Measurements from ENCODE around the gene FLNC.

GRCh38 chr7:128827971-128828711, 2.1 kb upstream of the FLNC start:
- no peak for TF ChIP-seq POLR2A (IDR thresholded peaks at IDR 0.05)
- TF ChIP-seq CTCF (IDR thresholded peaks at IDR 0.05) = no peak

Measured in uterus (tissue), 2 donors.